ENCODE results near the gene PAMR1.

Gene PAMR1

GRCh38 chr11:35501776-35502175 is 23.6 kb downstream of the PAMR1 start:
- Histone ChIP-seq H3K9me3 (no peaks in the 10 kb centered on the region), H3K4me1 (no peaks in the 10 kb centered on the region), H3K36me3 (replicated peaks) (no peaks in the 10 kb centered on the region), H3K27me3 (ENCODE audit: low read depth) (no peaks in the 10 kb centered on the region), H3K4me3 (no peak overlapping the region)
- DNase-seq (ENCODE audit: low spot score in 2 of 2), result no peak
- in situ Hi-C loops (cut with MboI; ENCODE audit: low sequenced_read_pairs), result no loop called here

GRCh38 chr11:35500744-35501143 is 24.7 kb downstream of the PAMR1 start:
- in situ Hi-C loops (cut with MboI; ENCODE audit: low sequenced_read_pairs), result no loop called here
- DNase-seq (ENCODE audit: low spot score in 2 of 2), result no peak
- Histone ChIP-seq H3K4me1 (no peaks in the 10 kb centered on the region), H3K36me3 (replicated peaks) (no peaks in the 10 kb centered on the region), H3K9me3 (no peaks in the 10 kb centered on the region), H3K4me3 (no peak overlapping the region), H3K27me3 (ENCODE audit: low read depth) (no peaks in the 10 kb centered on the region)

DNA sequence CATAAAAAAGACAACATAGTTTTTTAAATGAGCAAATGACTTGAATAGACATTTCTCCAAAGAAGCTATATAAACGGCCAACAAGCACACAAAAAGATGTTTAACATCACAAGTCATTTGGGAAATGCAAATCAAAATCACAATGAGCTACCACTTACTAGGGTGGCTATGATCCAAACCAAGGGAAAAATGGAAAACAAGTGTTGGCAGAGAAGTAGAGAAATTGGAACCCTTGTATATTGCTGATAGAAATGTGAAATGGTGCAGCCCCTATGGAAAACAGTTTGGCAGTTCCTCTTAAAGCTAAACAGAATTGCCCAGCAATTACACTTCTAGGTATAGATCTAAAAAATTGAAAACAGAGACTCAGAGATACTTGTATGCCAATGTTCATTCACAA is 29.0 kb downstream of the PAMR1 start:
- Histone ChIP-seq H3K4me3 (no peak overlapping the region), H3K27me3 (ENCODE audit: low read depth) (no peaks in the 10 kb centered on the region), H3K36me3 (replicated peaks) (no peaks in the 10 kb centered on the region), H3K4me1 (no peaks in the 10 kb centered on the region), H3K9me3 (no peaks in the 10 kb centered on the region)
- DNase-seq (ENCODE audit: low spot score in 2 of 2), result no peak
- in situ Hi-C loops (cut with MboI; ENCODE audit: low sequenced_read_pairs), result loop anchor here (25.0 kb wide), 1 partner anchor 991 kb away; no protein-coding TSS in a partner anchor

DNA sequence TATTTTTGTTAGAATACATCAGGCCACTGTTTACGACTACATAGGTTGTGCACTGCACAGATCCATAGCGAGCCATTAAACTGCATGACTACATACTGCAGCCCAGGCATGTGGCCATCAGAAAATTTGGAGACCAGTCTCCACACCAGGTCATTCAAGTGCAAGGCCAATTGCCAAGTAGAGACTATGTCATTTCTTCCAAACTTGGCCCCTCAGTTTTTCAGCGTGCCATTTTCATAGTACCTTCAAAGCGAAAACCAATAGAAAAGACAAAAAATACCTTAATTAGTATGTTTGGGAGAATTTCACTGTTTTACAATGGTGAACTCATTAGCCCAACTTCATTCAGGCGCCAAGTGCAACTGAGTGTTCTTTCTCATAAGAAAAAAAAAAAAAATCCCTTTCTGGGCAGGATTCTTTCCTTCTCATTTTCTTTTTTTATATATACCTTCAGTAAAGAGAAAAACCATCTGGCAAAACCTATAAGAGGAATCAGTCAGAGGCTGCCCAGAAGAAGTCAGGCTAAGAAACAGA is 30.4 kb downstream of the PAMR1 start:
- Histone ChIP-seq H3K4me1 (no peaks in the 10 kb centered on the region), H3K36me3 (replicated peaks) (no peaks in the 10 kb centered on the region), H3K4me3 (no peak overlapping the region), H3K27me3 (ENCODE audit: low read depth) (no peaks in the 10 kb centered on the region), H3K9me3 (no peaks in the 10 kb centered on the region)
- in situ Hi-C loops (cut with MboI; ENCODE audit: low sequenced_read_pairs), result loop anchor here (25.0 kb wide), 1 partner anchor 992 kb away; no protein-coding TSS in a partner anchor
- no peak for DNase-seq (ENCODE audit: low spot score in 2 of 2)

- Histone ChIP-seq H3K36me3 (replicated peaks) (no peaks in the 10 kb centered on the region), H3K27me3 (ENCODE audit: low read depth) (no peaks in the 10 kb centered on the region), H3K4me1 (no peaks in the 10 kb centered on the region), H3K9me3 (no peaks in the 10 kb centered on the region), H3K4me3 (no peak overlapping the region)
- in situ Hi-C loops (cut with MboI; ENCODE audit: low sequenced_read_pairs), result loop anchor here (25.0 kb wide), 1 partner anchor 996 kb away; no protein-coding TSS in a partner anchor
- DNase-seq (ENCODE audit: low spot score in 2 of 2), result no peak
These were observed 34.1 kb downstream of the PAMR1 start for GRCh38 chr11:35491231-35491871.

DNA sequence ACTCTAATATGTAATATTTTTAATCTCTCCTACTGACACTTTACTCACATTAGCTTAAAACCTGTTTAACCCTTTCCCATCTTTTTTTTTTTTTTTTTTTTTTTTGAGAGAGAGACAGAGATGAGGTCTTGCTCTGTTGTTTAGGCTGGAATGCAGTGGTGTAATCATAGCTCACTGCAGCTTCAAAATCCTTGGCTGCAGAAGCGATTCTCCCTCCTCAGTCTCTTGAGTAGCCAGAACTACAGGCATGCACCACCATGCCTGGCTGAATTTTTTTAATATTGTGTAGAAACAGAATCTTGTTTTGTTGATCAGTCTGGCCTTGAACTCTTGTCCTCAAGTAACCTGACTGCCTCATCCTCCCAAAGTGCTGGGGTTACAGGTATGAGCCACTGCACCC is 37.3 kb downstream of the PAMR1 start:
- H3K27me3 ChIP-seq (ENCODE audit: low read depth), result no peaks in the 10 kb centered on the region
- H3K4me3 ChIP-seq, result no peak overlapping the region
- in situ Hi-C loops (cut with MboI; ENCODE audit: low sequenced_read_pairs), result loop anchor here (25.0 kb wide), 1 partner anchor 999 kb away; no protein-coding TSS in a partner anchor
- no peaks in the 10 kb centered on the region for H3K36me3 ChIP-seq (replicated peaks)
- DNase-seq (ENCODE audit: low spot score in 2 of 2), result no peak
- H3K4me1 ChIP-seq, result no peaks in the 10 kb centered on the region
- no peaks in the 10 kb centered on the region for H3K9me3 ChIP-seq

DNA sequence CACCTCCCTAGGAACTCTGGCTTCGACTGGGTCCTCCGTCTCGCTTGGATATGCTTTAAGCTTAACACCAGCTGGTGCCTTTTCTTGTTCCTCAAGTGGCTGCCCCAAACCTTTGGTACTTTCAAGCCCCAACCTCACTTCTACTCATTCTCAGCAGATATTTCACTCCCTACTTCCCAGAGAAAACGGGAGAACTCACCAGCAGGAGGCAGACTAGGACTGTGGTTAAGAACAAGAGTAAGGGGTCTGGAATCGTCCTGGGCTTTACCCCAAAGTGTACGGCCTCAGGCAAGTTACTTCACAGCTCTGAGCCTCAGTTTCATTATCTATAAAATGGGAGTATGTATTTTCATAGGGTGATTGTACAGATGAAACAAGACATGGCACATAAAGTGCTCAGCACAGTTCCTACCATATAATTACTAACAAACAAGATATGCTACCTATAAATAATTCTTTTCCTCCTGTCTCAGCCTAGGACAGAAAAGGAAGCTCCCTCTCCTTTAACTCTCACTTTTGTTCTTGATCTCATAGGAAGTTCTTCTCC is 37.8 kb downstream of the PAMR1 start:
- no peaks in the 10 kb centered on the region for H3K27me3 ChIP-seq (ENCODE audit: low read depth)
- in situ Hi-C loops (cut with MboI; ENCODE audit: low sequenced_read_pairs), result loop anchor here (25.0 kb wide), 1 partner anchor 1000 kb away; no protein-coding TSS in a partner anchor
- DNase-seq (ENCODE audit: low spot score in 2 of 2), result peak; percentile 63 to 68
- H3K36me3 ChIP-seq (replicated peaks), result no peaks in the 10 kb centered on the region
- no peaks in the 10 kb centered on the region for H3K4me1 ChIP-seq
- H3K4me3 ChIP-seq, result no peak overlapping the region
- H3K9me3 ChIP-seq, result no peaks in the 10 kb centered on the region

GRCh38 chr11:35486934-35487333 is 38.5 kb downstream of the PAMR1 start:
- no peaks in the 10 kb centered on the region for H3K27me3 ChIP-seq (ENCODE audit: low read depth)
- no peak overlapping the region for H3K4me3 ChIP-seq
- no peak for DNase-seq (ENCODE audit: low spot score in 2 of 2)
- H3K36me3 ChIP-seq (replicated peaks), result no peaks in the 10 kb centered on the region
- no peaks in the 10 kb centered on the region for H3K9me3 ChIP-seq
- in situ Hi-C loops (cut with MboI; ENCODE audit: low sequenced_read_pairs), result loop anchor here (25.0 kb wide), 1 partner anchor 1000 kb away; no protein-coding TSS in a partner anchor
- H3K4me1 ChIP-seq, result no peaks in the 10 kb centered on the region

DNA sequence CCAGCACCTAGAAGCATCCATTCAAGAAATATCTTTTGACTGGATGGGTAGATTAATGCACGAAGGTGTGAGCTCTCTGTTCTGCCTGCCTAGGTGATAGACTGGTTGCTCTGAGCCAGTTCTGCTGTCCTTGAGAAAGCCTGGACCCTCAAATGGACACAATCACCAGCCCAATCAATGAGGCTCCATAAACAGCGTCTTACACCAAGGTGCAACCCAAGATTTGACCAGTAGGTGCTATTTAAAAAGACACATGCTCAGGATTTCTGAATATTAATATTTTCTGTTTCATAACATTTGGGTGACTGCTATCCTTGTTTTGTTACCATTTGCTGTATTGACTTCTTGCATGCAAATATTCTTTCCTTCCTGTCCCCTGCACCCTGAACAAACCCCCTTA is 39.0 kb downstream of the PAMR1 start:
- H3K36me3 ChIP-seq (replicated peaks), result no peaks in the 10 kb centered on the region
- H3K27me3 ChIP-seq (ENCODE audit: low read depth), result no peaks in the 10 kb centered on the region
- no peak overlapping the region for H3K4me3 ChIP-seq
- DNase-seq (ENCODE audit: low spot score in 2 of 2), result no peak
- no peaks in the 10 kb centered on the region for H3K9me3 ChIP-seq
- in situ Hi-C loops (cut with MboI; ENCODE audit: low sequenced_read_pairs), result loop anchor here (25.0 kb wide), 1 partner anchor 1001 kb away; no protein-coding TSS in a partner anchor
- no peaks in the 10 kb centered on the region for H3K4me1 ChIP-seq

DNA sequence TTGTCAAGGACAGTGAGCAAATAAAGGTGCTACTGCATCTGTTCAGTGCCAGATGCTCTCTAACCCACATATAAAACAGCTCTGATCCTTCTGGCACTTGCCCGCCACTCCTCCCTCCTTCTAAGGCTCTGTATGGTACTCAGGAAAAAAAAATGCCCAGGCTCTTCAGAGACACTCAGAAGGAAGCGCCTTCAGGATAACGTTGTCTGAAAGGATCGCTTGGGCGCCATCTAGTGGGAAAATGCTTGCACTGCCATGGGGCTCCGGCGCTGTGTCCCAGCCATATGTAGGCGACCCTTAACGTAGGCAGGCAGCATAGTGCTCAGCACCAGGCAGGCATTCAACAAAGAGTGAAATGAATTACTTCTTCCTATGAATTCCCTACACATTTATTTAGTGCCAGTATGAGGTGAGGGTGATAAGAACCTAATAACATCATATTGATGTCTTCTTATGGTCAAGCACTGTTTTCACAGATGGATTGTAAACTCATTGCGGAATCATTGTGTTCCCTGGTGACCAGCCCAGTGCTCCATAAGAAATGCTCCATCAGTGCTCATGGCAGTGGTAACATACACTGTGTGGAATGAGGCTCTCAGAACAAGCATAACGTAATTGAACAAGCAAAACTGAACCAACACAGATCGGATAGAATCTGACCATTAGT is 39.6 kb downstream of the PAMR1 start:
- H3K36me3 ChIP-seq (replicated peaks), result no peaks in the 10 kb centered on the region
- no peaks in the 10 kb centered on the region for H3K9me3 ChIP-seq
- no peaks in the 10 kb centered on the region for H3K4me1 ChIP-seq
- no peaks in the 10 kb centered on the region for H3K27me3 ChIP-seq (ENCODE audit: low read depth)
- DNase-seq (ENCODE audit: low spot score in 2 of 2), result peak; percentile 50 to 86
- in situ Hi-C loops (cut with MboI; ENCODE audit: low sequenced_read_pairs), result loop anchor here (25.0 kb wide), 1 partner anchor 1002 kb away; no protein-coding TSS in a partner anchor
- H3K4me3 ChIP-seq, result no peak overlapping the region

- Histone ChIP-seq H3K4me1 (no peaks in the 10 kb centered on the region), H3K9me3 (no peaks in the 10 kb centered on the region), H3K36me3 (replicated peaks) (no peaks in the 10 kb centered on the region), H3K4me3 (no peak overlapping the region), H3K27me3 (ENCODE audit: low read depth) (no peaks in the 10 kb centered on the region)
- no peak for DNase-seq (ENCODE audit: low spot score in 2 of 2)
- in situ Hi-C loops (cut with MboI; ENCODE audit: low sequenced_read_pairs), result loop anchor here (25.0 kb wide), 1 partner anchor 1003 kb away; no protein-coding TSS in a partner anchor
These were observed 41.0 kb downstream of the PAMR1 start for GRCh38 chr11:35484435-35484834.

DNA sequence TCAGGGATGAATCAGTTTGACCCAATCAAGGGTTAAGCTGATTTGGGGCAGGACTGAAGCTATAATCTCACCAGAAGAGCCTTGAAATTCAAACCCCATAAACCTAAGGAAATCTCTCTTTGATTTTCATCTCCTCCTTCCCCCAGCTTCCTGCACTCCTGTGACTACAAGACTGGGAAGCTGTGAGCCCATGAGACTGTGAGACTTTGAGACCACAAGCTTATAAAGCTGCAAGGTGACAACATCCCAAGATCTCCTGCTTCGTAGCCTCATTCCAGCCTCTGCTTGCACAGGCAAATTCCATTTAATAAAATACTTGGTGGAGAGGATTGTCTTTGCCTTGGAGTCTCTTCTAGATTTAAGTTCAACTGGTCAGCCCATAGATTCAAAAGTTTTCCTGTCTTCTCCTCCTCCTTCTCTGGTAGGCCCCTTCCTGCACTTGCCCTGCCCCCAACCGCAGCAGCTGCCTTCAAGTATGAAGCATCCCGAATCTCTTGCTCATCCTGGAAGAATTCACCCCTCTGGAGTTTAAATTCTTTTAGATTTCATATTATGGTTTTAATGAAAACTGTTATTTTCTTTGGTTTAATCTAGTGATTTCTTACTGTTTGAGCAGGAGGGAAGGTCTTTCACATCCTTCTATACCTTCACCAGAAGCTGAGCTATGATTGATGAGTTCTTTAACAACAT is 42.1 kb downstream of the PAMR1 start:
- no peaks in the 10 kb centered on the region for H3K36me3 ChIP-seq (replicated peaks)
- no peak overlapping the region for H3K4me3 ChIP-seq
- no peaks in the 10 kb centered on the region for H3K9me3 ChIP-seq
- DNase-seq (ENCODE audit: low spot score in 2 of 2), result no peak
- in situ Hi-C loops (cut with MboI; ENCODE audit: low sequenced_read_pairs), result loop anchor here (25.0 kb wide), 1 partner anchor 1004 kb away; no protein-coding TSS in a partner anchor
- H3K4me1 ChIP-seq, result no peaks in the 10 kb centered on the region
- no peaks in the 10 kb centered on the region for H3K27me3 ChIP-seq (ENCODE audit: low read depth)

GRCh38 chr11:35479731-35480130 is 45.7 kb downstream of the PAMR1 start:
- H3K4me1 ChIP-seq, result no peaks in the 10 kb centered on the region
- in situ Hi-C loops (cut with MboI; ENCODE audit: low sequenced_read_pairs), result loop anchor here (25.0 kb wide), 1 partner anchor 1008 kb away; no protein-coding TSS in a partner anchor
- no peak for DNase-seq (ENCODE audit: low spot score in 2 of 2)
- H3K27me3 ChIP-seq (ENCODE audit: low read depth), result no peaks in the 10 kb centered on the region
- H3K9me3 ChIP-seq, result no peaks in the 10 kb centered on the region
- no peaks in the 10 kb centered on the region for H3K36me3 ChIP-seq (replicated peaks)
- no peak overlapping the region for H3K4me3 ChIP-seq

Measured in HAP-1 (cell line).